Epithelial cell of proximal tubule (primary cell): ENCODE results near the gene ACTN2. TPM values are rescaled to one million over a fixed set of nuclear protein-coding genes. Genes with fewer than 3 reads are reported as not detected.

Experiments used
- DNase-seq: peaks from one replicate; pipeline ENCODE4 v3.0.0-alpha.2; 2011; ENCODE audit warnings: low read depth
- H3K4me3 ChIP-seq: 2 replicates; pipeline ENCODE4 v1.5.1; 2011; ENCODE audit warnings: low read depth, mild to moderate bottlenecking, low read length
- total RNA-seq: library from RNA; depleted of rRNA; stranded (reverse); fragments of >200 nt; gene quantifications from 2 replicates; pipeline ENCODE4 v1.2.3, GENCODE V29; 2015
- TF ChIP-seq, protein P1 (sequence below): conservative IDR thresholded peaks from 2 replicates; pipeline ENCODE4 v1.5.1; 2012; ENCODE audit warnings: low read depth, mild to moderate bottlenecking, low read length

Gene ACTN2
- total RNA-seq, 1 donor from 2014 or later: 0.52 TPM

DNA sequence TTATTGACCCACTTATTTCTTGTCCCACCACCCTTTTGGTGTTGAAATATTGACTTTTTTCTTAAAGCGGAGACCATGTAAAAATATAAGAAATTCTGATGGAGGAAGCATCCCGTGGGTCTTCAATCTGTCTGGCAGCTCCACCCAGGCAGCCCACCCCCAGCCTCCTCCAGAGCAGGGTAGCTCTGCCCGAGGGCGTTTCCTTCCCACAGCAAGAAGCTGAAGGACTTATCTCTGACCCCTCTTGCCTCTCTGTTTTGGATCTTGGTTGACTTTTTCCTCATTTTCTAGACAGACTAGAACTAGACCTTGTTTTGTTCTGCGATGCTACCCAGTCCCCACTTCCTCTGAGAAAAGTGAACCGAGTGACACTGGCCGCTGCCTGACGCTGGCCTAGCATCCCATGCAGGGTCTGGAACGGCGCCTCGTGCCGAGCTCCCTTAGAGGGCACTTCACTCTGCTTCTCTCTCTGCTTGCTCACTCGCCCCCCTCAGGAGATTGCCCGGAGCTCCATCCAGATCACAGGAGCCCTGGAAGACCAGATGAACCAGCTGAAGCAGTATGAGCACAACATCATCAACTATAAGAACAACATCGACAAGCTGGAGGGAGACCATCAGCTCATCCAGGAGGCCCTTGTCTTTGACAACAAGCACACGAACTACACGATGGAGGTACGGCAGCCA, 68.4 kb downstream of the ACTN2 start:
- TF ChIP-seq, protein P1, sequence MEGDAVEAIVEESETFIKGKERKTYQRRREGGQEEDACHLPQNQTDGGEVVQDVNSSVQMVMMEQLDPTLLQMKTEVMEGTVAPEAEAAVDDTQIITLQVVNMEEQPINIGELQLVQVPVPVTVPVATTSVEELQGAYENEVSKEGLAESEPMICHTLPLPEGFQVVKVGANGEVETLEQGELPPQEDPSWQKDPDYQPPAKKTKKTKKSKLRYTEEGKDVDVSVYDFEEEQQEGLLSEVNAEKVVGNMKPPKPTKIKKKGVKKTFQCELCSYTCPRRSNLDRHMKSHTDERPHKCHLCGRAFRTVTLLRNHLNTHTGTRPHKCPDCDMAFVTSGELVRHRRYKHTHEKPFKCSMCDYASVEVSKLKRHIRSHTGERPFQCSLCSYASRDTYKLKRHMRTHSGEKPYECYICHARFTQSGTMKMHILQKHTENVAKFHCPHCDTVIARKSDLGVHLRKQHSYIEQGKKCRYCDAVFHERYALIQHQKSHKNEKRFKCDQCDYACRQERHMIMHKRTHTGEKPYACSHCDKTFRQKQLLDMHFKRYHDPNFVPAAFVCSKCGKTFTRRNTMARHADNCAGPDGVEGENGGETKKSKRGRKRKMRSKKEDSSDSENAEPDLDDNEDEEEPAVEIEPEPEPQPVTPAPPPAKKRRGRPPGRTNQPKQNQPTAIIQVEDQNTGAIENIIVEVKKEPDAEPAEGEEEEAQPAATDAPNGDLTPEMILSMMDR: no peak
- no peak for DNase-seq
- no peak overlapping the region for H3K4me3 ChIP-seq

DNA sequence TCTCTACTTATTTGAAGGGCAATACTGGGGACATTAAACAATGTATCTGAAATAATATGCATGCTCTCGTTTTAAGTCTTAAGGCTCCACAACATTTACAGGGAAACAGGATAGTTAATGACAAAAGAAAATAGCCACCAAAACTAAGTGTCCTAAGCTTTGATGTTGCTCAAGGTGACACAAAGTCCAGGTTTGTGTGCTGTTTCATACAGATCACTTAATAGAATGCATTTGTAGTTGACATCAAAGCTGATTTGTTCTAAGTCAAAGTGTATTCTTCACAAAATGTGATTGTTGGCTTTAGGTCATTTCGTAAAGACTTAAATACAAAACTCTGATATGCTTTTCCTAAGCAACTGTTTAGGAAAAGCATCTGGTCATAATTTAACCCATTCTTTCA, 71.3 kb downstream of the ACTN2 start:
- H3K4me3 ChIP-seq: no peak overlapping the region
- TF ChIP-seq, protein P1: no peak
- no peak for DNase-seq

DNA sequence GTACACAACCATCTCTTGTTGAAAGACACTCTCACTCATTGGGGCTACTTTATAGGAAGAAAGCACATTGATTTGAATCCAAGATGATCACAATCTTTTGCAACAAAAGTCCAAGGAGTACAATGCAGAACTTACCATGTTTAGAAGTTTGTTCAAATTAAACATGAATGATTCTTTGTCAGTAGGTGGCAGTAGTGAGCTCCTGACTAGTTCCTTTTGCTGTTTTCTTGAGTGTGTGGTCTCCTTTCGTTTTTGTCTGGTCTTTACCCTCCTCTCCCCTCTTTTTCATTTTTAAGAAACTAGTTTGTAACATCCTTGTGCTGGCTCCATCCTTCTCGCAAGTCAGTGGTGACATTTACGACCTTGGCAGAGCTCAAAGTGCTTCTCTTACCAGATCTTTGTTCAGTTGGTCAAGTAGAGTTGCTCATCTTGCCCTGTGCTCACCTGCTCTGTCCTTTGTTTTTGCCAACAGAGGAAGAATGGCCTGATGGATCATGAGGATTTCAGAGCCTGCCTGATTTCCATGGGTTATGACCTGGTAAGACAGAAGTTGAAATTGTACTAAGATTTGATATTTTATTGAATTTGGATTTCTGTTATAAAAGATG, 73.1 kb downstream of the ACTN2 start:
- H3K4me3 ChIP-seq: no peak overlapping the region

DNA sequence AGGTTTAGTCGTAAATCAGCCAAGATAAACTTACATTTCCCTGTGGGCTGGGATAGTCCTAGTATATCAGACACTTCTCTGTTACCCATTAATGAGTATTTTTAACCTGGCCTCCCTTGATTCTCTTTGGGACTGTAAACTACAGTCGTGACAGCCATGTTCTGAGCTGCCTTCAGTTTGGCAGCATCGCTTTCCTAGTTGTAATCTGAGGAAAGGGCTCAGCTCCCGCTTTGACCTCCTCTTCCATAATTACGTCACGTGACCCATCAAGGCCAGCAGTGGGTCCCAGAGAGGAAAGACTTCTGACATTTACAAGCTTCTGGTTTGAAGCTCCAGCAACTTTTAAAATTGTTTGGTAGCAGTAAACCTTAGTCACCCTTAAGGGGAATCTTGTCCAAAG, 74.2 kb downstream of the ACTN2 start:
- no peak for DNase-seq
- H3K4me3 ChIP-seq: no peak overlapping the region
- TF ChIP-seq, protein P1: no peak

More for the DNA sequence above, 73.1 kb downstream of the ACTN2 start:
- TF ChIP-seq, protein P1: peak; percentile 76
- no peak for DNase-seq

DNA sequence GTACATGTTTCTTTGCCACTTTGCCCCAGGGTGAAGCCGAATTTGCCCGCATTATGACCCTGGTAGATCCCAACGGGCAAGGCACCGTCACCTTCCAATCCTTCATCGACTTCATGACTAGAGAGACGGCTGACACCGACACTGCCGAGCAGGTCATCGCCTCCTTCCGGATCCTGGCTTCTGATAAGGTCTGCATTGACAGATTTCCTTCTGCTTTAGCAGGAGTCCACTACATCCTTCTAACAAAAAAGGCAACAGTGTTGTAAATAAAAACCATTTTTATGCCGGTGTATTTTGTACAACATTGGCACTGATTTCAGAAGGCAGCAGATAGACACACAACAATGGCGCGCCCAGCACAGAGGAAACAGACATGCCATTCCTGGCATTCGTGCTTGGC, 74.7 kb downstream of the ACTN2 start:
- TF ChIP-seq, protein P1: no peak
- no peak overlapping the region for H3K4me3 ChIP-seq
- no peak for DNase-seq

DNA sequence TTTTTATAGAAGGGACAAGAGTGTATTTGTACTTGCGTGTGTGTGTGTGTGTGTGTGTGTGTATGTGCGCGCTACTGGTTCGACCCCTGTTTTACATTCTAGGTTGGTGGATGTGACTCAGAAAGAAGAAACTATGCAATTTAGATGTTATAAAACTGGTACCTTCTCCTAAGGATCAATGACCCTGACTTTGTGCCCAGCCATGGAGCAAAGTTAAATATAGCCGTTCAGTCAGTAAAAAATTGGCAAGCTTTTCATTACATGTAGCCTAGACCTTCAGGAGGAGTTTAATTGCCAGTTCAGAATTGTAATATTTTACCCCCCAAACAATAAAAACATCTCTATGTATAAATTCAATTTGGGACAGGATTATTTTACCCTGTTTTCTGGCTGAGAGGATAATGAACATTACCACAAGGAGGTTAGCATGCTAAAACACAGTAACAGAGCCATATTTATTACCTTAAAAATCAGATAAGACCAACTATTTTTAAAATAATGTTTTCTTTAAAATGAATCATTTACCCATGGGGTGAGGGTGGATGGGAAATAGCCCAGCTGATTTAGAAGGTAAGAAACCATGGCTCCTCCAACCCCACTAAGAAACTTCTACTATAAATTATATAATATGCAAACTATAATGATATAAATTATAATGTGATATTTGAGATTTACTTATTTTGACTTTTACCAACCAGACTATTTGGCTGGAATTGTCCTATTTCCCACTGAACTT, 75.3 kb downstream of the ACTN2 start:
- DNase-seq: no peak
- TF ChIP-seq, protein P1: no peak
- H3K4me3 ChIP-seq: no peak overlapping the region

DNA sequence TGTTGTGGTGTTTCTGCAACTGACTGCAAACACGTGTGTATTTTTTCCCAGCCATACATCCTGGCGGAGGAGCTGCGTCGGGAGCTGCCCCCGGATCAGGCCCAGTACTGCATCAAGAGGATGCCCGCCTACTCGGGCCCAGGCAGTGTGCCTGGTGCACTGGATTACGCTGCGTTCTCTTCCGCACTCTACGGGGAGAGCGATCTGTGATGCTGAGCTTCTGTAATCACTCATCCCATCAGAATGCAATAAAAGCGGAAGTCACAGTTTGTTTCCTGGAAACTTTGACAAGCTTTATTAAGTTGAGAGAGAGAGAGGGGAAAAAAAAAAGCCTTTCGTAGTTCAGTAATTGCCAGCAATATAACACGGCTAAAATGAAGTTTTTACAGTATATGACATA, 76.1 kb downstream of the ACTN2 start:
- DNase-seq: no peak
- H3K4me3 ChIP-seq: no peak overlapping the region
- TF ChIP-seq, protein P1: no peak
